ENCODE results near the gene PDK4. TPM values are rescaled to one million over a fixed set of nuclear protein-coding genes. Genes with fewer than 3 reads are reported as not detected.
A peak's percentile ranks its signal among the peaks of the same experiment; 100 is the strongest.

The PDK4 gene
- 100 to 1,000 TPM in 1 of 4 donors, 10 to 100 TPM in 2, 1 to 10 TPM in 1; 9.1 to 210 (median 84.3) TPM for polyA plus RNA-seq
- long read RNA-seq, donor 1, partial matches to known transcripts = 0 of 3 reads
- long read RNA-seq, donor 1, other reads (novel, unspliced or antisense) = 0 of 3 reads
- long read RNA-seq, donor 2 = 0 reads
- long read RNA-seq, donor 3 = 0 reads
- long read RNA-seq, donor 4 = 0 reads
- long read RNA-seq, donor 5, partial matches to known transcripts = 0 of 2 reads
- long read RNA-seq, donor 5, other reads (novel, unspliced or antisense) = 0 of 2 reads
- long read RNA-seq, donor 6, partial matches to known transcripts = 0 of 3 reads
- long read RNA-seq, donor 6, other reads (novel, unspliced or antisense) = 0 of 3 reads
- long read RNA-seq, donor 7, transcript PDK4-201 (11 exons, 3,576 nt) = major isoform, 21 of 47 reads
- long read RNA-seq, donor 7, partial matches to known transcripts = 9 of 47 reads
- long read RNA-seq, donor 7, other reads (novel, unspliced or antisense) = 14 of 47 reads
- long read RNA-seq, donor 8, partial matches to known transcripts = 0 of 1 reads
- long read RNA-seq, donor 8, other reads (novel, unspliced or antisense) = 0 of 1 reads
- long read RNA-seq, donor 9, partial matches to known transcripts = 0 of 1 reads
- long read RNA-seq, donor 9, other reads (novel, unspliced or antisense) = 0 of 1 reads
- long read RNA-seq, donor 10, partial matches to known transcripts = 0 of 1 reads
- long read RNA-seq, donor 10, other reads (novel, unspliced or antisense) = 0 of 1 reads

DNA sequence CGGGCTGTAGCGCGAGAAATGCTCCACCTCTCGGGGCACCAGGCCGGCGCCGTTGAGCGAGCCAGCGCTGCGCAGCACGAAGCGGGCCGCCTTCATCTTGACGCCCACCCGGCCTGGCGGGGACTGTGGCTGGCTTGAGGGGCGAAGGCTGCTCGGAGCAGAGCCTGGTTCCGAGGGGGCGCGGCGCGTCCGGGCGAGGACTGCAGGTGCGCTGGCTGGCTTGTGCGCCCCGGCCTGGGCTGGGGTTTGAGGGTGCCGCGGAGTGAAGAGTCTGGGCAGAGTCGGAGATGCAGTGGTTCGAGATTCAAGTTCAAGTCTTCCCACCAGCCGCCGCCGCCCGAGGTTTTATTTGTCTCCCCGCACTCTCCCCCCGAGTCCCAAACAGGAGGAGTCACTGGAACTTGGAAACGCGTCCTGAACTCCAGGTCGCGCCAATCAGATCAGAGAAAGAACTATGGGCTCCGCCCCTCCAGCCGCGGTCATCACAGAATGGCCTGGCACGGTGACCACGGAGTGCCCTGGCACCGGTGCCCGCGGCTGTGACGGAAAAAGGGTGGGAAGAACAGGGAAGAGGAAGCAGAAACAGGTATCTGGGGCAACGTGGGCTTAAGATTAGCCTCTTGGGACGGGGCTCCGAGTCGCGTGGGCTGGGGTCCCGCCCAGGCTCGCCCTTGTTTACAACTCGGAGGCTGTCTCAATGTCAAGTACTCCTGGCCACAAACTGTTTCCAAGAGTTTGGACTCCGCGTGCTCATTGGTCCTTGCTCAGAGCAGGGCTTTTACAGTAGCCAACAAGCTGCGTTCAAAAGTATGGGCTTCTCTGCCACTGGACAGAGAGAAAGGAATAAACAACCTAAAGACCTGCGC lies at the start of gene PDK4:
Gene PDK4, minus strand, starts transcription at position 319 of the 866 bp plus-strand sequence. Its CDS starts 223 bp downstream, at position 96.
- Histone ChIP-seq H3K36me3 (ENCODE audit: control insufficient read depth in 3 of 3, insufficient read depth in 2 of 3, low read depth in 1 of 3, low read length in 3 of 3) (no peaks in the 10 kb centered on the region), H3K4me1 (ENCODE audit: control insufficient read depth in 3 of 3, insufficient read depth in 2 of 3, low read depth in 1 of 3, low read length in 2 of 3) (peaks cover 0 to 5% (median 0%) of the 10 kb centered on the region in 3 donors), H3K27ac (ENCODE audit: low read depth in 1 of 3, low read length in 2 of 3) (peak within 1 kb of the TSS; percentile 48 to 99 (median 96)), H3K4me3 (ENCODE audit: low read depth in 1 of 3, low read length in 3 of 3) (peak within 1 kb of the TSS; percentile 53 to 95 (median 71)), H3K27me3 (ENCODE audit: control insufficient read depth in 3 of 3, insufficient read depth in 3 of 3, low read length in 3 of 3) (no peaks in the 10 kb centered on the region), H3K9me3 (ENCODE audit: control insufficient read depth in 2 of 2, insufficient read depth in 1 of 2, low read depth in 1 of 2, low read length in 1 of 2) (no peaks in the 10 kb centered on the region)
- peak; percentile 86 to 94 for DNase-seq
- 3 to 6% (median 3%) methylated on average over 63 of the region's 63 CpGs for WGBS, 3 donors
- FAIRE-seq = no peak

- no peaks in the 10 kb centered on the region for H3K4me1 ChIP-seq (ENCODE audit: control insufficient read depth in 3 of 3, insufficient read depth in 2 of 3, low read depth in 1 of 3, low read length in 2 of 3)
- no peak for FAIRE-seq
- no peaks in the 10 kb centered on the region for H3K36me3 ChIP-seq (ENCODE audit: control insufficient read depth in 3 of 3, insufficient read depth in 2 of 3, low read depth in 1 of 3, low read length in 3 of 3)
- WGBS, 3 donors = 64 to 81% (median 71%) methylated on average over 5 of the region's 5 CpGs
- no peak for DNase-seq
- no peaks in the 10 kb centered on the region for H3K27me3 ChIP-seq (ENCODE audit: control insufficient read depth in 3 of 3, insufficient read depth in 3 of 3, low read length in 3 of 3)
- H3K4me3 ChIP-seq (ENCODE audit: low read depth in 1 of 3, low read length in 3 of 3) = no peak overlapping the region
- no peaks in the 10 kb centered on the region for H3K9me3 ChIP-seq (ENCODE audit: control insufficient read depth in 2 of 2, insufficient read depth in 1 of 2, low read depth in 1 of 2, low read length in 1 of 2)
- H3K27ac ChIP-seq (ENCODE audit: low read depth in 1 of 3, low read length in 2 of 3) = no peak overlapping the region
These were observed 45.9 kb upstream of the PDK4 start for GRCh38 chr7:95642173-95642572.

GRCh38 chr7:95636140-95636940 lies 40.0 kb upstream of the PDK4 start:
- Histone ChIP-seq H3K4me1 (ENCODE audit: control insufficient read depth in 3 of 3, insufficient read depth in 2 of 3, low read depth in 1 of 3, low read length in 2 of 3) (no peaks in the 10 kb centered on the region), H3K27me3 (ENCODE audit: control insufficient read depth in 3 of 3, insufficient read depth in 3 of 3, low read length in 3 of 3) (no peaks in the 10 kb centered on the region), H3K27ac (ENCODE audit: low read depth in 1 of 3, low read length in 2 of 3) (no peak overlapping the region), H3K9me3 (ENCODE audit: control insufficient read depth in 2 of 2, insufficient read depth in 1 of 2, low read depth in 1 of 2, low read length in 1 of 2) (no peaks in the 10 kb centered on the region), H3K36me3 (ENCODE audit: control insufficient read depth in 3 of 3, insufficient read depth in 2 of 3, low read depth in 1 of 3, low read length in 3 of 3) (no peaks in the 10 kb centered on the region), H3K4me3 (ENCODE audit: low read depth in 1 of 3, low read length in 3 of 3) (no peak overlapping the region)
- DNase-seq (no peak), FAIRE-seq (no peak)
- WGBS, 3 donors = 28 to 33% (median 31%) methylated on average over 2 of the region's 2 CpGs

DNA sequence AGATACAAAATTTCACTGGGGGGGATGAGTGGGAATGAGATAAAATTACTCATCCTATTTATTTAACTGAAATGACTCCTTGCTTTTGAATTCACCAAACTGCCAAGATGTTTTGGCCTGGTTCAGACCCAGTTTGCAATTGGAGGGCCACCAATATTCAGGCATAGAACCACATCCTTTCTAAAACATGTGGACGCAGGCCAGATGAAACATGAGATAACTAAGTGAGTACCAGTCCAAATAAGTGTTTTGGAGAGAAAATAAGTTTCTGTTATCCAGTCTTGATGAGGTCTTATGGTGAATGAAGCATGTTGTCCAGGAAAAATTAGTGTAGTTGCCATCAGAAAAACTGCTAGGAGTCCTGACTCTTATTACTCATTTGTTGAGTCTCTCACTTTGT lies 36.3 kb upstream of the PDK4 start:
- Histone ChIP-seq H3K27ac (ENCODE audit: low read depth in 1 of 3, low read length in 2 of 3) (no peak overlapping the region), H3K36me3 (ENCODE audit: control insufficient read depth in 3 of 3, insufficient read depth in 2 of 3, low read depth in 1 of 3, low read length in 3 of 3) (no peaks in the 10 kb centered on the region)
- 0 to 80% (median 11%) methylated on average over 1 of the region's 1 CpG for whole genome bisulfite sequencing, 3 donors

DNA sequence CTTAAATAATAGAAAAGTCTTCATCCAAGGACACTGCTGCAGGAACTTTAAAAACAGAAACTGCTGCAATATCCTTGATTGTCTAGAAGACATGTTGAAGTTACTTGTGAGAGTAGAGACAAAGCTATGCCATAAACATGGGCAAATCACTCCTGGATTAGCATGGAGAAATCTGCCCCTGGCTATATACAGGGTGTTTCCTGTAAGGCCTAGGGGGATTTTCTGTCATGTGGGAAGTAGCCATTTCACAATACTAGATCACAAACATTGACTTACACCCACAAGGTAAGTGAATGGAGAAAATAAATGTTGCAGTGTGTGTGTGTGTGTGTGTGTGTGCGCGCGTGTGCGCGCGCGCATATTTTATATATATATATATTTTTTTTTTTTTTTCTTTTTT lies 35.2 kb upstream of the PDK4 start:
- DNase-seq = peak in 1 of 2 donors; percentile 15
- H3K27me3 ChIP-seq (ENCODE audit: control insufficient read depth in 3 of 3, insufficient read depth in 3 of 3, low read length in 3 of 3) = no peaks in the 10 kb centered on the region
- H3K4me3 ChIP-seq (ENCODE audit: low read depth in 1 of 3, low read length in 3 of 3) = no peak overlapping the region
- WGBS, 3 donors = 73 to 96% (median 82%) methylated on average over 7 of the region's 7 CpGs
- H3K27ac ChIP-seq (ENCODE audit: low read depth in 1 of 3, low read length in 2 of 3) = peak overlapping the region in 1 of 3 donors; percentile 60
- no peaks in the 10 kb centered on the region for H3K9me3 ChIP-seq (ENCODE audit: control insufficient read depth in 2 of 2, insufficient read depth in 1 of 2, low read depth in 1 of 2, low read length in 1 of 2)
- FAIRE-seq = no peak
- peaks cover 0 to 2% (median 0%) of the 10 kb centered on the region in 3 donors for H3K4me1 ChIP-seq (ENCODE audit: control insufficient read depth in 3 of 3, insufficient read depth in 2 of 3, low read depth in 1 of 3, low read length in 2 of 3)
- H3K36me3 ChIP-seq (ENCODE audit: control insufficient read depth in 3 of 3, insufficient read depth in 2 of 3, low read depth in 1 of 3, low read length in 3 of 3) = no peaks in the 10 kb centered on the region

More for the DNA sequence above, 36.3 kb upstream of the PDK4 start:
- H3K4me3 ChIP-seq (ENCODE audit: low read depth in 1 of 3, low read length in 3 of 3) = no peak overlapping the region
- H3K9me3 ChIP-seq (ENCODE audit: control insufficient read depth in 2 of 2, insufficient read depth in 1 of 2, low read depth in 1 of 2, low read length in 1 of 2) = no peaks in the 10 kb centered on the region
- H3K4me1 ChIP-seq (ENCODE audit: control insufficient read depth in 3 of 3, insufficient read depth in 2 of 3, low read depth in 1 of 3, low read length in 2 of 3) = peaks cover 0 to 2% (median 0%) of the 10 kb centered on the region in 3 donors
- DNase-seq (no peak), FAIRE-seq (no peak)
- no peaks in the 10 kb centered on the region for H3K27me3 ChIP-seq (ENCODE audit: control insufficient read depth in 3 of 3, insufficient read depth in 3 of 3, low read length in 3 of 3)

- 49 to 75% (median 67%) methylated on average over 6 of the region's 6 CpGs for WGBS, 3 donors
- H3K27me3 ChIP-seq (ENCODE audit: control insufficient read depth in 3 of 3, insufficient read depth in 3 of 3, low read length in 3 of 3) = no peaks in the 10 kb centered on the region
These were observed 34.6 kb upstream of the PDK4 start for GRCh38 chr7:95630702-95631458.

DNA sequence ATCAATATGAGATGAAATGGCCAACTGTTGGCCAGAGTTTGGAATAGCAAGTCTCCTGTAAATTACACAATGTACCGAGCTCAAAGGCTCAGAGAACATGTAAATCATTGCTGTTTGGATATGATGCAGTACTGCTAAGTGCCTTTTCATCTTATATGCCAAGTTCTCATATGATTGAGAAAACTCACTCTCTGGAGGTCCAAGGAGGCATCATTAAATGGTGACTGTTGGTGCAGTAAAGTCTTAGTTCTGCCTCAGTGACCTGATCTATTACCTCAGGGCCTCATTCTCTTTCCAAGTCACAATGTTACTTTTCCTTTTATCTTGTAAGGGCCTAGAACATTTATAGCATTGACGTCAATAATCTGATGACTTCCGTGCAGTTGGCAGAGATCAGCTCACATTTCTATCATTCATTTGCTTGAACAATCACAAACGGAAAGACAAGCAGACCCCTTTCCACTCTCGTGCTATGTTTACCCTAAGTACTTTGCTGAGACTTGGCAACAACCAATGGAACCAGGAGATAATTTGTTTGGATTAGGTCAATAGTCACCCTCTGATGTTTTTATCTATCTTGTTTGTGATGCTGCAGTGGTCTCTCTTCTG lies 32.6 kb upstream of the PDK4 start:
- Histone ChIP-seq H3K4me3 (ENCODE audit: low read depth in 1 of 3, low read length in 3 of 3) (no peak overlapping the region), H3K4me1 (ENCODE audit: control insufficient read depth in 3 of 3, insufficient read depth in 2 of 3, low read depth in 1 of 3, low read length in 2 of 3) (peaks cover 0 to 2% (median 0%) of the 10 kb centered on the region in 3 donors), H3K36me3 (ENCODE audit: control insufficient read depth in 3 of 3, insufficient read depth in 2 of 3, low read depth in 1 of 3, low read length in 3 of 3) (no peaks in the 10 kb centered on the region), H3K9me3 (ENCODE audit: control insufficient read depth in 2 of 2, insufficient read depth in 1 of 2, low read depth in 1 of 2, low read length in 1 of 2) (no peaks in the 10 kb centered on the region), H3K27me3 (ENCODE audit: control insufficient read depth in 3 of 3, insufficient read depth in 3 of 3, low read length in 3 of 3) (no peaks in the 10 kb centered on the region), H3K27ac (ENCODE audit: low read depth in 1 of 3, low read length in 2 of 3) (peak overlapping the region in 1 of 3 donors; percentile 96)
- FAIRE-seq (no peak), DNase-seq (peak; percentile 27 to 66)
- WGBS, 3 donors = 13 to 39% (median 26%) methylated on average over 5 of the region's 5 CpGs

More at GRCh38 chr7:95630702-95631458, 34.6 kb upstream of the PDK4 start:
- H3K4me3 ChIP-seq (ENCODE audit: low read depth in 1 of 3, low read length in 3 of 3) = no peak overlapping the region
- peaks cover 0 to 2% (median 0%) of the 10 kb centered on the region in 3 donors for H3K4me1 ChIP-seq (ENCODE audit: control insufficient read depth in 3 of 3, insufficient read depth in 2 of 3, low read depth in 1 of 3, low read length in 2 of 3)
- H3K9me3 ChIP-seq (ENCODE audit: control insufficient read depth in 2 of 2, insufficient read depth in 1 of 2, low read depth in 1 of 2, low read length in 1 of 2) = no peaks in the 10 kb centered on the region
- no peak for DNase-seq
- H3K27ac ChIP-seq (ENCODE audit: low read depth in 1 of 3, low read length in 2 of 3) = peak overlapping the region in 1 of 3 donors; percentile 22
- H3K36me3 ChIP-seq (ENCODE audit: control insufficient read depth in 3 of 3, insufficient read depth in 2 of 3, low read depth in 1 of 3, low read length in 3 of 3) = no peaks in the 10 kb centered on the region
- no peak for FAIRE-seq
